HepG2 (cell line): Measurements from ENCODE around the gene BET1L. TPM values are rescaled to one million over a fixed set of nuclear protein-coding genes. Genes with fewer than 3 reads are reported as not detected.
"Not testable (repeated sequence)": the region's sequence is repeated elsewhere in the genome, so short reads cannot be mapped to it uniquely, and the experiment has no call there.

Source experiments
- ATAC-seq: fragments of 200-7000 bp; cut with Tn5 transposase; 3 replicates; pipeline ENCODE4 v1.9.1; 2020; ENCODE audit warnings: mild to moderate bottlenecking, moderate library complexity
- BruUV-seq: library from RNA; stranded (reverse); fragments of 400-500 nt; replicated peaks from 2 replicates; lab custom pipeline; 2021; lab: Mats Ljungman, UMichigan
- CTCF ChIA-PET: fragments of 300-600 bp; formaldehyde crosslinking; extraction: SDS; loops from one replicate; lab custom pipeline; 2021; ENCODE audit warnings: low total read pairs, inconsistent platforms, low intra/inter-chr PET ratio; lab: Yijun Ruan, JAX
- POLR2A ChIA-PET: fragments of 350-600 bp; sonication (Branson Sonifier 250); formaldehyde crosslinking; loops from one replicate; lab custom pipeline; 2020; ENCODE audit warnings: antibody characterized with exemption, inconsistent platforms; lab: Yijun Ruan, JAX
- DNase-seq: peaks from one replicate; pipeline ENCODE4 v3.0.0-alpha.2; 2015; ENCODE audit warnings: low spot score
- FAIRE-seq: peaks from 3 replicates; lab custom pipeline; 2011; peaks lifted over from hg19 to GRCh38; lab: Jason Lieb, UNC
- H2AFZ ChIP-seq: one replicate; pipeline ENCODE4 v1.6.1; 2011; ENCODE audit warnings: low read length, inconsistent platforms
- H3K27ac ChIP-seq: fragments of 300-600 bp; 3 replicates; pipeline ENCODE4 v1.8.0; 2011; ENCODE audit warnings: mixed run types, mild to moderate bottlenecking, mixed read lengths, low read length, inconsistent platforms; ENCODE audit not compliant: insufficient read depth; ENCODE audit errors: extremely low read length
- H3K27me3 ChIP-seq, 2 experiments: fragments of 200-600 bp in 1 of 2; 2 replicates in 1 of 2; 3 replicates in 1 of 2; pipeline versions ENCODE4 v1.6.0 to v1.8.0; 2011; ENCODE audit warnings: low read length in 2 of 2, mild to moderate bottlenecking in 2 of 2, moderate library complexity in 2 of 2, inconsistent platforms in 1 of 2; ENCODE audit not compliant: insufficient read depth in 2 of 2, control insufficient read depth in 1 of 2
- H3K36me3 ChIP-seq, 2 experiments: fragments of 200-600 bp in 1 of 2; replicated peaks in 1 of 2; 2 replicates in 1 of 2; 3 replicates in 1 of 2; pipeline versions ENCODE4 v1.5.1 to v1.8.0; 2011; ENCODE audit warnings: low read length in 2 of 2, inconsistent platforms in 1 of 2; ENCODE audit not compliant: insufficient read depth in 2 of 2, control insufficient read depth in 1 of 2
- H3K4me1 ChIP-seq: 2 replicates; pipeline ENCODE4 v1.5.1; 2012; ENCODE audit warnings: low read length, inconsistent platforms; ENCODE audit not compliant: insufficient read depth
- H3K4me2 ChIP-seq: 2 replicates; pipeline ENCODE4 v1.6.0; 2011; ENCODE audit warnings: low read depth, low read length, inconsistent platforms
- H3K4me3 ChIP-seq, 3 experiments: fragments of 200-600 bp in 1 of 3; sonication (generic), shearing (Covaris generic) in 1 of 3; replicated peaks in 1 of 3; 2 replicates each; pipeline ENCODE4 v1.5.1; 2011 to 2016; ENCODE audit warnings: low read length in 3 of 3, inconsistent platforms in 2 of 3, low read depth in 2 of 3, mild to moderate bottlenecking in 2 of 3, control low read depth in 1 of 3, mixed read lengths in 1 of 3; ENCODE audit not compliant: insufficient read depth in 1 of 3
- H3K79me2 ChIP-seq: one replicate; pipeline ENCODE4 v1.6.1; 2011; ENCODE audit warnings: low read length, inconsistent platforms; ENCODE audit not compliant: insufficient read depth
- H3K9ac ChIP-seq: 2 replicates; pipeline ENCODE4 v1.6.0; 2011; ENCODE audit warnings: mild to moderate bottlenecking, low read depth, low read length, inconsistent platforms; ENCODE audit not compliant: insufficient read depth
- H3K9me3 ChIP-seq: 2 replicates; pipeline ENCODE4 v1.5.1; 2012; ENCODE audit warnings: mild to moderate bottlenecking, low read length
- H4K20me1 ChIP-seq: 2 replicates; pipeline ENCODE4 v1.6.0; 2011; ENCODE audit warnings: inconsistent platforms, mild to moderate bottlenecking, low read length, moderate library complexity; ENCODE audit not compliant: insufficient read depth
- FOSL2 ChIP-seq: sonication (generic); formaldehyde crosslinking; IDR thresholded peaks from 2 replicates; pipeline ENCODE4 v1.4.0; 2020; ENCODE audit warnings: missing genetic modification reagents
- SKI ChIP-seq: fragments of 450-650 bp; IDR thresholded peaks from one replicate; pipeline ENCODE4 v1.6.1; 2018; ENCODE audit warnings: mild to moderate bottlenecking; ENCODE audit not compliant: partially characterized antibody
- ZNF614 ChIP-seq: IDR thresholded peaks from 2 replicates; pipeline ENCODE4 v1.6.1; 2018; ENCODE audit warnings: missing biosample characterization, missing genetic modification reagents, inconsistent platforms, borderline replicate concordance
- WGBS: methylation state at CpG from one replicate; pipeline ENCODE4 v1.1.6; 2017; ENCODE audit warnings: low lambda C conversion rate; 5-methylcytosine and 5-hydroxymethylcytosine counted together
- in situ Hi-C: cut with HindIII; loops from 2 replicates; pipeline ENCODE4 v1.10.0; 2017; ENCODE audit warnings: low pct_unique_long_range_greater_than_20kb; ENCODE audit not compliant: extremely low pct_ligation_motif_present
- intact Hi-C: fragments of 100-400 bp; cut with micrococcal nuclease; formaldehyde crosslinking; loops from one replicate; pipeline ENCODE4 v1.10.0; 2022; ENCODE audit not compliant: unreplicated experiment
- polyA plus RNA-seq, 8 experiments: library from polyadenylated mRNA; depleted of rRNA in 3 of 8; stranded (reverse) in 7 of 8; unstranded in 1 of 8; fragments of >200 nt; fragmentation: Illumina TruSeq in 4 of 8; extraction: Trizol in 4 of 8; gene quantifications; 2 replicates each; pipeline versions ENCODE4 v1.2.1 to v1.2.3, GENCODE V29; 2011 to 2016; ENCODE audit warnings: low read depth in 4 of 8, missing spikeins in 1 of 8, mixed read lengths in 1 of 8; ENCODE audit not compliant: insufficient read depth in 1 of 8
- total RNA-seq, 5 experiments: library from RNA; depleted of rRNA; stranded (reverse); fragments of >200 nt; fragmentation: Illumina TruSeq; extraction: Trizol; gene quantifications; 2 replicates each; pipeline ENCODE4 v1.2.3, GENCODE V29; 2016; ENCODE audit warnings: low read depth in 1 of 5
- TF ChIP-seq, protein P1 (sequence below): sonication (generic); formaldehyde crosslinking; IDR thresholded peaks from 2 replicates; pipeline ENCODE4 v1.5.0; 2020; ENCODE audit warnings: mild to moderate bottlenecking, missing genetic modification reagents, borderline replicate concordance

BET1L gene
- total and polyA plus RNA-seq, 2 of the 13 experiments (the other 11 are each of a cell fraction or from before 2014, with no cell fraction given), result 26.2 to 59.6 TPM

GRCh38 chr11:221539-221938 is 14.3 kb upstream of the BET1L start:
- H3K27me3 ChIP-seq, result no peaks in the 10 kb centered on the region; a peak in 1 of 5 replicates
- H3K79me2 ChIP-seq, result no peaks in the 10 kb centered on the region
- H3K27ac ChIP-seq, result no peak overlapping the region
- FAIRE-seq, result no peak
- TF ChIP-seq SKI (no peak), FOSL2 (CRISPR knock-in tag) (no peak), ZNF614 (CRISPR knock-in tag) (no peak)
- TF ChIP-seq, protein P1, sequence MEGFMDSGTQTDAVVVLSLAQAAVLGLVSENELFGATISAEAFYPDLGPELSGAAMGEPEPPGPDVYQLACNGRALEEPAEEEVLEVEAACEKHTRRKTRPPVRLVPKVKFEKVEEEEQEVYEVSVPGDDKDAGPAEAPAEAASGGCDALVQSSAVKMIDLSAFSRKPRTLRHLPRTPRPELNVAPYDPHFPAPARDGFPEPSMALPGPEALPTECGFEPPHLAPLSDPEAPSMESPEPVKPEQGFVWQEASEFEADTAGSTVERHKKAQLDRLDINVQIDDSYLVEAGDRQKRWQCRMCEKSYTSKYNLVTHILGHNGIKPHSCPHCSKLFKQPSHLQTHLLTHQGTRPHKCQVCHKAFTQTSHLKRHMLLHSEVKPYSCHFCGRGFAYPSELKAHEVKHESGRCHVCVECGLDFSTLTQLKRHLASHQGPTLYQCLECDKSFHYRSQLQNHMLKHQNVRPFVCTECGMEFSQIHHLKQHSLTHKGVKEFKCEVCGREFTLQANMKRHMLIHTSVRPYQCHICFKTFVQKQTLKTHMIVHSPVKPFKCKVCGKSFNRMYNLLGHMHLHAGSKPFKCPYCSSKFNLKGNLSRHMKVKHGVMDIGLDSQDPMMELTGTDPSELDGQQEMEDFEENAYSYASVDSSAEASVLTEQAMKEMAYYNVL (CRISPR knock-in tag), result no peak
- no TSS peak for BruUV-seq
- H2AFZ ChIP-seq, result no peak overlapping the region
- POLR2A ChIA-PET, result no interaction called here
- no peak overlapping the region for H3K4me2 ChIP-seq
- H3K9ac ChIP-seq, result no peak overlapping the region
- DNase-seq, result no peak
- peaks cover 11% of the 10 kb centered on the region for H3K4me1 ChIP-seq
- H3K36me3 ChIP-seq, result peaks cover 3 to 12% of the 10 kb centered on the region in 2 experiments; a peak in 3 of 5 replicates
- WGBS, result 91% methylated on average over 7 of the region's 7 CpGs
- no peaks in the 10 kb centered on the region for H4K20me1 ChIP-seq
- in situ Hi-C loops (no loop called here), intact Hi-C loops (no loop called here)
- CTCF ChIA-PET, result no interaction called here
- no peaks in the 10 kb centered on the region for H3K9me3 ChIP-seq
- H3K4me3 ChIP-seq, result no peak overlapping the region
- no peak for ATAC-seq

GRCh38 chr11:220641-221215 is 13.5 kb upstream of the BET1L start:
- CTCF ChIA-PET, H2AFZ ChIP-seq, H3K27me3 ChIP-seq, FAIRE-seq, BruUV-seq, DNase-seq, H4K20me1 ChIP-seq, H3K79me2 ChIP-seq, POLR2A ChIA-PET, H3K27ac ChIP-seq, ATAC-seq, H3K4me3 ChIP-seq, in situ Hi-C loops, H3K9me3 ChIP-seq, H3K9ac ChIP-seq, intact Hi-C loops, H3K4me2 ChIP-seq: not testable (repeated sequence)
- Histone ChIP-seq H3K36me3 (peaks cover 4 to 17% of the 10 kb centered on the region in 2 experiments; a peak in 3 of 5 replicates), H3K4me1 (peaks cover 19% of the 10 kb centered on the region)
- 92% methylated on average over 2 of the region's 3 CpGs for WGBS
